Gastroesophageal sphincter (tissue), 4 donors: ENCODE results near the gene GADD45GIP1. TPM values are rescaled to one million over a fixed set of nuclear protein-coding genes. Genes with fewer than 3 reads are reported as not detected.

ENCODE experiments used
- ATAC-seq: fragments of 150-250 bp; one replicate; pipeline ENCODE4 v1.9.1; 2016; ENCODE audit warnings: mild to moderate bottlenecking, moderate library complexity
- H3K27ac ChIP-seq, 4 donors: fragments of 200-600 bp; sonication (generic) in 3 of 4; 1 replicate in 3 of 4; 2 replicates in 1 of 4; pipeline ENCODE4 v1.5.1; 2016 to 2019
- H3K27me3 ChIP-seq: fragments of 200-600 bp; sonication (generic); one replicate; pipeline ENCODE4 v1.5.1; 2019
- H3K36me3 ChIP-seq, 2 donors: fragments of 200-600 bp; sonication (generic); one replicate each; pipeline ENCODE4 v1.5.1; 2019; ENCODE audit warnings: control low read depth in 1 of 2
- H3K4me1 ChIP-seq, 3 donors: fragments of 200-600 bp; sonication (generic); 1 replicate in 2 of 3; 2 replicates in 1 of 3; pipeline ENCODE4 v1.5.1; 2016 to 2019; ENCODE audit warnings: control low read depth in 2 of 3
- H3K4me3 ChIP-seq, 2 donors: fragments of 200-600 bp; sonication (generic); one replicate each; pipeline ENCODE4 v1.5.1; 2019; ENCODE audit warnings: mild to moderate bottlenecking in 1 of 2, moderate library complexity in 1 of 2
- H3K9me3 ChIP-seq, 3 donors: fragments of 200-600 bp; sonication (generic); one replicate each; pipeline ENCODE4 v1.5.1; 2017 to 2019; ENCODE audit warnings: control low read depth in 2 of 3
- CTCF ChIP-seq, 4 experiments: fragments of 200-600 bp in 2 of 4; fragments of 450-650 bp in 2 of 4; sonication (generic) in 1 of 4; IDR thresholded peaks; one replicate each; pipeline ENCODE4 v1.5.1; 2017 to 2019; ENCODE audit warnings: antibody characterized with exemption in 4 of 4, mild to moderate bottlenecking in 2 of 4, moderate library complexity in 2 of 4
- EP300 ChIP-seq: sonication (generic); formaldehyde crosslinking; IDR thresholded peaks from one replicate; pipeline ENCODE4 v1.6.1; 2017; ENCODE audit warnings: antibody characterized with exemption, mild to moderate bottlenecking
- POLR2A ChIP-seq, 2 donors: fragments of 450-650 bp; IDR thresholded peaks; one replicate each; pipeline ENCODE4 v1.6.1; 2017; ENCODE audit warnings: antibody characterized with exemption in 2 of 2, mild to moderate bottlenecking in 2 of 2, moderate library complexity in 1 of 2
- POLR2AphosphoS5 ChIP-seq: sonication (generic); formaldehyde crosslinking; IDR thresholded peaks from one replicate; pipeline ENCODE4 v1.6.1; 2017; ENCODE audit warnings: antibody characterized with exemption
- WGBS, 2 donors: methylation state at CpG; one replicate each; pipeline ENCODE4 v1.1.5; 2018; ENCODE audit warnings: low coverage in 1 of 2; 5-methylcytosine and 5-hydroxymethylcytosine counted together
- total RNA-seq, 4 donors: library from RNA; depleted of rRNA; stranded (reverse); fragments of >200 nt; gene quantifications; one replicate each; pipeline ENCODE4 v1.1.0, GENCODE V29; 2016

Gene GADD45GIP1
- total RNA-seq = 10 to 100 TPM; 32.2 to 43.6 (median 36.9) TPM

GRCh38 chr19:12956446-12957388, at the start of gene GADD45GIP1:
Gene GADD45GIP1, minus strand, starts transcription at chr19:12957223. Its CDS starts 11 bp downstream, at chr19:12957212.
- WGBS, 2 donors = 0 to 15% methylated on average over 5 to 18 of the region's 84 CpGs
- H3K27ac ChIP-seq = peak within 1 kb of the TSS; percentile 66 to 94 (median 88)
- H3K9me3 ChIP-seq = no peaks in the 10 kb centered on the region
- H3K4me1 ChIP-seq = peaks cover 0 to 55% (median 21%) of the 10 kb centered on the region in 3 donors
- peak; percentile 75 for TF ChIP-seq POLR2AphosphoS5
- peak; percentile 66 to 71 for TF ChIP-seq POLR2A (IDR thresholded peaks at IDR 0.05)
- TF ChIP-seq EP300 = no peak
- peak in 2 of 4 experiments; percentile 4 to 10 for TF ChIP-seq CTCF (IDR thresholded peaks at IDR 0.05)
- ATAC-seq = peak; percentile 94
- peak within 1 kb of the TSS; percentile 86 to 93 for H3K4me3 ChIP-seq
- H3K36me3 ChIP-seq = peaks cover 0 to 34% of the 10 kb centered on the region in 2 donors
- no peaks in the 10 kb centered on the region for H3K27me3 ChIP-seq

GRCh38 chr19:13005861-13006370, 48.9 kb upstream of the GADD45GIP1 start:
- Histone ChIP-seq H3K4me1 (peaks cover 7 to 100% (median 66%) of the 10 kb centered on the region in 3 donors), H3K9me3 (no peaks in the 10 kb centered on the region), H3K4me3 (no peak overlapping the region), H3K27me3 (no peaks in the 10 kb centered on the region), H3K36me3 (peaks cover 0 to 5% of the 10 kb centered on the region in 2 donors), H3K27ac (peak overlapping the region; percentile 44 to 98 (median 92))
- no peak for ATAC-seq
- peak in 2 of 4 experiments; percentile 13 to 14 for TF ChIP-seq CTCF (IDR thresholded peaks at IDR 0.05)
- no peak for TF ChIP-seq POLR2AphosphoS5
- 40 to 80% methylated on average over 1 of the region's 12 CpGs for WGBS, 2 donors

GRCh38 chr19:13005253-13005652, 48.2 kb upstream of the GADD45GIP1 start:
- H3K4me1 ChIP-seq = peaks cover 7 to 100% (median 67%) of the 10 kb centered on the region in 3 donors
- H3K27ac ChIP-seq = peak overlapping the region in 3 of 4 donors; percentile 88 to 98 (median 96)
- H3K4me3 ChIP-seq = no peak overlapping the region
- H3K27me3 ChIP-seq = no peaks in the 10 kb centered on the region
- ATAC-seq = no peak
- TF ChIP-seq EP300 (no peak), POLR2AphosphoS5 (no peak), POLR2A (IDR thresholded peaks at IDR 0.05) (no peak), CTCF (IDR thresholded peaks at IDR 0.05) (no peak)
- no peaks in the 10 kb centered on the region for H3K9me3 ChIP-seq
- WGBS, 2 donors = 63 to 75% methylated on average over 3 to 4 of the region's 4 CpGs
- H3K36me3 ChIP-seq = peaks cover 0 to 5% of the 10 kb centered on the region in 2 donors

GRCh38 chr19:13004273-13004672, 47.2 kb upstream of the GADD45GIP1 start:
- no peak overlapping the region for H3K4me3 ChIP-seq
- ATAC-seq = no peak
- TF ChIP-seq POLR2AphosphoS5 = no peak
- TF ChIP-seq POLR2A (IDR thresholded peaks at IDR 0.05) = no peak
- no peak for TF ChIP-seq CTCF (IDR thresholded peaks at IDR 0.05)
- TF ChIP-seq EP300 = no peak
- 82 to 100% methylated on average over 1 to 3 of the region's 7 CpGs for WGBS, 2 donors
- H3K27me3 ChIP-seq = no peaks in the 10 kb centered on the region
- H3K27ac ChIP-seq = peak overlapping the region in 3 of 4 donors; percentile 92 to 98 (median 96)
- peaks cover 7 to 100% (median 65%) of the 10 kb centered on the region in 3 donors for H3K4me1 ChIP-seq
- H3K36me3 ChIP-seq = peaks cover 0 to 5% of the 10 kb centered on the region in 2 donors
- no peaks in the 10 kb centered on the region for H3K9me3 ChIP-seq
